ENCODE measurements around the gene C15orf62. TPM values are rescaled to one million over a fixed set of nuclear protein-coding genes. Genes with fewer than 3 reads are reported as not detected.

Gene C15orf62
- total RNA-seq, 1 experiment from 2014 or later: 0.26 TPM

GRCh38 chr15:40739047-40739446 lies 30.7 kb upstream of the C15orf62 start:
- no peak for TF ChIP-seq CTCF (IDR thresholded peaks at IDR 0.05; ENCODE audit: unreplicated experiment)
- DNase-seq (ENCODE audit: unreplicated experiment): no peak
- Mint-ChIP-seq H3K27me3 (ENCODE audit: insufficient read depth, unreplicated experiment) (no peaks in the 10 kb centered on the region), H3K36me3 (ENCODE audit: insufficient read depth, unreplicated experiment) (peaks cover 96% of the 10 kb centered on the region), H3K27ac (ENCODE audit: low read depth, unreplicated experiment) (no peak overlapping the region), H3K4me1 (ENCODE audit: insufficient read depth, unreplicated experiment) (peaks cover 3% of the 10 kb centered on the region), H3K9me3 (ENCODE audit: unreplicated experiment) (no peaks in the 10 kb centered on the region), H3K4me3 (ENCODE audit: unreplicated experiment) (no peak overlapping the region)
- ChIA-PET POLR2A (interaction anchor here (0.7 to 2.0 kb wide), 3 partner anchors 8 to 44 kb away, joined by 3 to 7 read pairs (median 5); partner anchors contain the start of gene RAD51), CTCF (interaction anchor here (0.7 to 1.4 kb wide), 3 partner anchors 8 to 164 kb away, joined by 3 to 7 read pairs (median 4); no protein-coding TSS in a partner anchor)
- intact Hi-C loops (cut with micrococcal nuclease): no loop called here
- no TSS peak for BruUV-seq (replicated peaks)

GRCh38 chr15:40739854-40740253 lies 29.9 kb upstream of the C15orf62 start:
- intact Hi-C loops (cut with micrococcal nuclease): no loop called here
- no peak for TF ChIP-seq CTCF (IDR thresholded peaks at IDR 0.05; ENCODE audit: unreplicated experiment)
- Mint-ChIP-seq H3K9me3 (ENCODE audit: unreplicated experiment) (no peaks in the 10 kb centered on the region), H3K27ac (ENCODE audit: low read depth, unreplicated experiment) (no peak overlapping the region), H3K36me3 (ENCODE audit: insufficient read depth, unreplicated experiment) (peaks cover 97% of the 10 kb centered on the region), H3K27me3 (ENCODE audit: insufficient read depth, unreplicated experiment) (no peaks in the 10 kb centered on the region), H3K4me1 (ENCODE audit: insufficient read depth, unreplicated experiment) (peaks cover 7% of the 10 kb centered on the region), H3K4me3 (ENCODE audit: unreplicated experiment) (no peak overlapping the region)
- BruUV-seq (replicated peaks): no TSS peak
- no peak for DNase-seq (ENCODE audit: unreplicated experiment)
- ChIA-PET CTCF (interaction anchor here (0.6 to 1.4 kb wide), 3 partner anchors 41 to 164 kb away, joined by 3 to 7 read pairs (median 4); no protein-coding TSS in a partner anchor), POLR2A (interaction anchor here (2.0 kb wide), 1 partner anchor 45 kb away, joined by 7 read pairs; the partner anchor contains the start of gene RAD51)

GRCh38 chr15:40743485-40743901 lies 26.3 kb upstream of the C15orf62 start:
- DNase-seq (ENCODE audit: unreplicated experiment): no peak
- peaks cover 7% of the 10 kb centered on the region for H3K4me1 Mint-ChIP-seq (ENCODE audit: insufficient read depth, unreplicated experiment)
- H3K9me3 Mint-ChIP-seq (ENCODE audit: unreplicated experiment): no peaks in the 10 kb centered on the region
- ChIA-PET CTCF (interaction anchor here (0.6 to 1.9 kb wide), 10 partner anchors 10 to 505 kb away, joined by 3 to 10 read pairs (median 4); partner anchors contain the start of gene VPS18), POLR2A (interaction anchor here (0.8 to 2.0 kb wide), 10 partner anchors 9 to 147 kb away, joined by 3 to 14 read pairs (median 4); partner anchors contain the start of genes C15orf62 and GCHFR)
- H3K27me3 Mint-ChIP-seq (ENCODE audit: insufficient read depth, unreplicated experiment): no peaks in the 10 kb centered on the region
- no peak overlapping the region for H3K4me3 Mint-ChIP-seq (ENCODE audit: unreplicated experiment)
- no TSS peak for BruUV-seq (replicated peaks)
- H3K36me3 Mint-ChIP-seq (ENCODE audit: insufficient read depth, unreplicated experiment): peaks cover 62% of the 10 kb centered on the region
- intact Hi-C loops (cut with micrococcal nuclease): no loop called here
- peak overlapping the region; percentile 33 for H3K27ac Mint-ChIP-seq (ENCODE audit: low read depth, unreplicated experiment)
- no peak for TF ChIP-seq CTCF (IDR thresholded peaks at IDR 0.05; ENCODE audit: unreplicated experiment)

- Mint-ChIP-seq H3K9me3 (ENCODE audit: unreplicated experiment) (no peaks in the 10 kb centered on the region), H3K4me1 (ENCODE audit: insufficient read depth, unreplicated experiment) (peaks cover 7% of the 10 kb centered on the region), H3K4me3 (ENCODE audit: unreplicated experiment) (no peak overlapping the region), H3K36me3 (ENCODE audit: insufficient read depth, unreplicated experiment) (peaks cover 62% of the 10 kb centered on the region), H3K27ac (ENCODE audit: low read depth, unreplicated experiment) (peak overlapping the region; percentile 33), H3K27me3 (ENCODE audit: insufficient read depth, unreplicated experiment) (no peaks in the 10 kb centered on the region)
- peak; percentile 88 for DNase-seq (ENCODE audit: unreplicated experiment)
- intact Hi-C loops (cut with micrococcal nuclease): no loop called here
- TF ChIP-seq CTCF (IDR thresholded peaks at IDR 0.05; ENCODE audit: unreplicated experiment): no peak
- no TSS peak for BruUV-seq (replicated peaks)
- ChIA-PET CTCF (interaction anchor here (0.5 to 1.9 kb wide), 16 partner anchors 9 to 506 kb away, joined by 3 to 10 read pairs (median 4); partner anchors contain the start of genes VPS18 and ZFYVE19), POLR2A (interaction anchor here (0.8 to 2.0 kb wide), 11 partner anchors 9 to 147 kb away, joined by 3 to 14 read pairs (median 4); partner anchors contain the start of genes C15orf62, GCHFR and RAD51)
These were observed 25.6 kb upstream of the C15orf62 start for GRCh38 chr15:40743921-40744814.
